Right kidney (tissue), 1 donor: ENCODE measurements around the gene ZNF132.
"Not testable (repeated sequence)": the region's sequence is repeated elsewhere in the genome, so short reads cannot be mapped to it uniquely, and the experiment has no call there.

Experiments used
- DNase-seq: peaks from one replicate; pipeline ENCODE4 v3.0.0-alpha.2; 2016

ZNF132 gene

GRCh38 chr19:58408152-58409009 is 31.6 kb downstream of the ZNF132 start, which contains the start of gene ZNF584:
ZNF584 (plus strand) TSS chr19:58408649; CDS start chr19:58409148, 499 bp downstream.
- DNase-seq: peak; percentile 91

GRCh38 chr19:58407658-58408151 is 32.2 kb downstream of the ZNF132 start:
- no peak for DNase-seq

- no peak for DNase-seq
These were observed 32.9 kb downstream of the ZNF132 start for GRCh38 chr19:58406818-58407657.

GRCh38 chr19:58403920-58404478 is 36.0 kb downstream of the ZNF132 start:
- not testable (repeated sequence) for DNase-seq

- no peak for DNase-seq
These were observed 38.0 kb downstream of the ZNF132 start for GRCh38 chr19:58401840-58402421.

- peak; percentile 95 for DNase-seq
These were observed 38.8 kb downstream of the ZNF132 start for GRCh38 chr19:58400916-58401839.

- DNase-seq: no peak
These were observed 39.5 kb downstream of the ZNF132 start for GRCh38 chr19:58400316-58400915.

GRCh38 chr19:58399903-58400302 is 40.0 kb downstream of the ZNF132 start:
- no peak for DNase-seq

GRCh38 chr19:58398545-58398944 is 41.4 kb downstream of the ZNF132 start:
- no peak for DNase-seq

GRCh38 chr19:58398087-58398486 is 41.9 kb downstream of the ZNF132 start:
- no peak for DNase-seq

- no peak for DNase-seq
These were observed 42.4 kb downstream of the ZNF132 start for GRCh38 chr19:58397533-58398037.

GRCh38 chr19:58396691-58397532 is 43.0 kb downstream of the ZNF132 start:
- peak; percentile 43 for DNase-seq

GRCh38 chr19:58395979-58396627 is 43.9 kb downstream of the ZNF132 start:
- peak; percentile 32 for DNase-seq

GRCh38 chr19:58395220-58395978 is 44.6 kb downstream of the ZNF132 start, which contains the start of gene RNF225:
RNF225 (plus strand) TSS chr19:58395656; CDS start chr19:58396090, 434 bp downstream.
- no peak for DNase-seq

GRCh38 chr19:58394821-58395219 is 45.1 kb downstream of the ZNF132 start:
- no peak for DNase-seq

- DNase-seq: no peak
These were observed 46.3 kb downstream of the ZNF132 start for GRCh38 chr19:58393725-58394033.

- no peak for DNase-seq
These were observed 46.8 kb downstream of the ZNF132 start for GRCh38 chr19:58392945-58393724.

- no peak for DNase-seq
These were observed 51.8 kb downstream of the ZNF132 start for GRCh38 chr19:58388175-58388526.
